RWPE2 (cell line): Measurements from ENCODE around the gene FXYD7.

ENCODE experiments used
- ATAC-seq: fragments of 200-7000 bp; cut with Tn5 transposase; 3 replicates; pipeline ENCODE4 v1.9.1; 2021; ENCODE audit warnings: low read depth
- DNase-seq: peaks from one replicate; pipeline ENCODE4 v3.0.0-alpha.2; 2020; ENCODE audit warnings: low spot score
- H3K27ac ChIP-seq: fragments of 450-650 bp; 2 replicates; pipeline ENCODE4 v1.5.1; 2017; ENCODE audit warnings: mild to moderate bottlenecking; ENCODE audit not compliant: poor library complexity, severe bottlenecking
- H3K27me3 ChIP-seq: fragments of 250-450 bp; sonication (Bioruptor Pico); 2 replicates; pipeline ENCODE4 v1.5.1; 2021; ENCODE audit warnings: mild to moderate bottlenecking, moderate library complexity; ENCODE audit not compliant: insufficient read depth, poor library complexity, severe bottlenecking
- H3K36me3 ChIP-seq: fragments of 250-450 bp; sonication (Bioruptor Pico); 2 replicates; pipeline ENCODE4 v1.5.1; 2020; ENCODE audit warnings: low read depth, mild to moderate bottlenecking, moderate library complexity
- H3K4me1 ChIP-seq: fragments of 250-450 bp; sonication (Bioruptor Pico); 2 replicates; pipeline ENCODE4 v1.5.1; 2021; ENCODE audit warnings: mild to moderate bottlenecking, moderate library complexity; ENCODE audit not compliant: insufficient read depth, poor library complexity, severe bottlenecking
- H3K4me3 ChIP-seq: fragments of 250-450 bp; sonication (Bioruptor Pico); 2 replicates; pipeline ENCODE4 v1.5.1; 2021; ENCODE audit warnings: mild to moderate bottlenecking, moderate library complexity; ENCODE audit not compliant: severe bottlenecking
- H3K9me3 ChIP-seq: fragments of 250-450 bp; sonication (Bioruptor Pico); 2 replicates; pipeline ENCODE4 v1.5.1; 2021; ENCODE audit warnings: mild to moderate bottlenecking, moderate library complexity; ENCODE audit not compliant: severe bottlenecking
- CTCF ChIP-seq: fragments of 450-650 bp; IDR thresholded peaks from one replicate; pipeline ENCODE4 v1.5.1; 2017; ENCODE audit warnings: mild to moderate bottlenecking, moderate library complexity; ENCODE audit not compliant: poor library complexity, severe bottlenecking

FXYD7 gene

DNA sequence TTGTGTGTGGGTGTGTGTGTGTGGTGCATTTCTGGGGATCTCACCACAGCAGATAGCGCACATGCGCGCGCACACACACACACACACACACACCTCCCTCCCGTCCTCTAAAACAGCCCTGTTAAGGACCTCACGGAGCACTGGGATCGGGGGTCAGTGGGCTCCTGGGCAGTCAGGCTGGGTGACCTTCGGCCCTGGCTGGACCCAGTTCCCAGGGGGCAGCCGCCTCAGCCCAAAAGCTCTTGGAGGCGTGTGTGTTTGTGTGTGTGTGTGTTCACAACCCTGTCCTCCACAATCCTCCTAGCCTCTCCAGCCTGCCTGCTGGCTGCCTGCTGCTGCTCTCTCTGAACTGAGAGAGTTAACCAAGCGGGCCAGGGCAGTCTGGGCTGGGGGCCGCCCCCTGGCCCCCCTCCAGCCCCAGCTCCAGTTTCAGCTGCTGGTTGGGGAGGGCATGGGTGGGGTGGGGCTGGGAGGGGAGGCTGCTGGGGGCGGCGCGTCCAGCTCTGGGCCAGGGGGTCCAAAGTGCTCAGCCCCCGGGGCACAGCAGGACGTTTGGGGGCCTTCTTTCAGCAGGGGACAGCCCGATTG, 4.7 kb upstream of the FXYD7 start, which contains the start of gene FXYD1:
Gene FXYD1, plus strand, starts transcription at position 520 of the 588 bp plus-strand sequence. CDS start 1,256 bp downstream, outside the sequence.
- Histone ChIP-seq H3K4me1 (peaks cover 4% of the 10 kb centered on the region), H3K27me3 (peaks cover 17% of the 10 kb centered on the region), H3K4me3 (no peak within 1 kb of the TSS), H3K36me3 (no peaks in the 10 kb centered on the region), H3K27ac (no peak within 1 kb of the TSS), H3K9me3 (no peaks in the 10 kb centered on the region)
- no peak for TF ChIP-seq CTCF
- ATAC-seq (no peak), DNase-seq (no peak)

- DNase-seq, result no peak
- Histone ChIP-seq H3K4me3 (no peak overlapping the region), H3K36me3 (no peaks in the 10 kb centered on the region), H3K4me1 (peaks cover 4% of the 10 kb centered on the region), H3K27ac (no peak overlapping the region), H3K9me3 (no peaks in the 10 kb centered on the region), H3K27me3 (peaks cover 26% of the 10 kb centered on the region)
- TF ChIP-seq CTCF, result no peak
- no peak for ATAC-seq
These were observed 2.7 kb upstream of the FXYD7 start for GRCh38 chr19:35140207-35140961.

- H3K9me3 ChIP-seq, result no peaks in the 10 kb centered on the region
- H3K27ac ChIP-seq, result no peak overlapping the region
- ATAC-seq, result peak; percentile 85
- DNase-seq, result peak; percentile 92
- no peak overlapping the region for H3K4me3 ChIP-seq
- no peaks in the 10 kb centered on the region for H3K36me3 ChIP-seq
- peaks cover 26% of the 10 kb centered on the region for H3K27me3 ChIP-seq
- peak; percentile 81 for TF ChIP-seq CTCF
- H3K4me1 ChIP-seq, result peaks cover 4% of the 10 kb centered on the region
These were observed 1.9 kb upstream of the FXYD7 start for GRCh38 chr19:35140962-35141836.

DNA sequence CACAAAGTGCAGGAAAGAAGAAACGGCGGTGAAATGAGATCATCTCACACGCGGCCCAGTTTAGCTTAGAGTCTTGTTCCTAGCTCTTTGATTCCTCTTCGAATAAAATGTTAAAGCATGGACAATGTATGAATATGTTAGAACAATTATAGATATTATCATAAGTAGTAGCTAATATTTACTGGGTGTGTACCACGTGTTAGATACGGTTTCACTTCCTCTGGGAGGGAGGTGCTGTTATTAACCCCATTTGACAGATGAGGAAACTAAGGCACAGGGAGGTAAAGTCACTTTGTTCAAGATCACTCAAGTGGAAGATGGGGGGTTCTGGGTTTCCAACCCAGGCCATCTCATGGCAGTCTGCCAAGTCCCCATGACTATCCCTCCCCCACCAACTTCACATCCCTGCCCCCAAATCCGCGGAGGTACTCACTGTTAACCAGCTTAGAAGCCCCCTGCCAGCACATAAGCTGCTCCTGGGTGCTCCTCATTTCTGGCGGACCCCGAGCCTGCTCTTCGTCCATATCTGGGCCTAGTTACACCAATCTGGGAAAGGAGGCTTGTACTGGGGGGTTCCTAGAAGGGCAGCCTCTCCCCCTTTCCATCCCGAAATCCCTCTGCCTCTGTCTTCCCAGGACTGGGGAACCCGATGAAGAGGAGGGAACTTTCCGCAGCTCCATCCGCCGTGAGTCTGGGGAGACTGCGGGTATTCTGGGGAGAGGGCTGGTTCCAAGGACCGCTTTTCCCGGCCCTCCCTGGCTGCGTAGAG, 1.0 kb upstream of the FXYD7 start:
- TF ChIP-seq CTCF, result no peak
- Histone ChIP-seq H3K4me1 (peaks cover 4% of the 10 kb centered on the region), H3K27ac (no peak overlapping the region), H3K9me3 (no peaks in the 10 kb centered on the region), H3K27me3 (peaks cover 26% of the 10 kb centered on the region), H3K4me3 (no peak overlapping the region), H3K36me3 (no peaks in the 10 kb centered on the region)
- ATAC-seq (no peak), DNase-seq (no peak)
